RWPE1 (cell line): ENCODE measurements around the gene RNF40.
A peak's percentile ranks its signal among the peaks of the same experiment; 100 is the strongest.

ENCODE experiments used
- CTCF ChIA-PET: fragments of 350-600 bp; sonication (Branson Sonifier 250); formaldehyde crosslinking; extraction: SDS; loops from one replicate; lab custom pipeline; 2021; lab: Yijun Ruan, JAX
- POLR2A ChIA-PET: fragments of 400-600 bp; formaldehyde crosslinking; extraction: SDS; loops from one replicate; lab custom pipeline; 2020; ENCODE audit warnings: antibody characterized with exemption; ENCODE audit not compliant: low non-redundant PET; lab: Yijun Ruan, JAX
- DNase-seq: peaks from one replicate; pipeline ENCODE4 v3.0.0; 2012; ENCODE audit warnings: low spot score
- H3K27ac ChIP-seq: fragments of 450-650 bp; 2 replicates; pipeline ENCODE4 v1.5.1; 2017
- TF ChIP-seq, protein P1 (sequence below): fragments of 450-650 bp; conservative IDR thresholded peaks from 2 replicates; pipeline ENCODE4 v1.5.1; 2017; ENCODE audit warnings: low read depth, mild to moderate bottlenecking

The RNF40 gene

DNA sequence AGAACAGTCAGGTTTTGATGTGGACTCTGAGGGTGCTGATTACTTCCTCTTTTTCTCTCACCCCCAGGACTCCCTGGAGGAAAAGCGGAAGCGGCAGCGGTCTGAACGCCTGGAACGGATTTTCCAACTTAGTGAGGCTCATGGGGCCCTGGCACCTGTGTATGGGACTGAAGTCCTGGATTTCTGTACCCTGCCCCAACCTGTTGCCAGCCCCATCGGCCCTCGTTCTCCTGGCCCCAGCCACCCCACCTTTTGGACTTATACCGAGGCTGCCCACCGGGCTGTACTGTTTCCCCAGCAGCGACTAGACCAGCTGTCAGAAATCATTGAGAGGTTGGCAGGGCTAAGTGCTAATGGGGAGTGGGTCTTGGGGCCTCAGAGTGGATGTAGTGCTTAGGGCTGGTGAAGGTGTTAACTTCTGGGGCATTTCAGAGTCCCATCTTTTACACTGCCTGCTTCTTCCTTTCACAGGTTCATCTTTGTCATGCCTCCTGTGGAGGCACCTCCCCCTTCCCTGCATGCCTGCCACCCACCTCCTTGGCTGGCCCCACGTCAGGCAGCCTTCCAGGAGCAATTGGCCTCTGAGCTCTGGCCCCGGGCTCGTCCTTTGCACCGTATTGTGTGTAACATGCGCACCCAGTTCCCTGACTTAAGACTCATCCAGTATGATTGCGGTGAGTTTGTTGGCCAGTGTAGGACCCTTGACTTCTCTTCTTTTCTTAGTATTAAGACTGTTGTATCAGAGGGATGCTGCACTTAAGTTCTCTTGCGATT lies 33.0 kb upstream of the RNF40 start:
- DNase-seq = no peak
- POLR2A ChIA-PET = no interaction called here
- H3K27ac ChIP-seq = peak overlapping the region; percentile 16; the same call in 1 of the 2 replicates
- TF ChIP-seq, protein P1, sequence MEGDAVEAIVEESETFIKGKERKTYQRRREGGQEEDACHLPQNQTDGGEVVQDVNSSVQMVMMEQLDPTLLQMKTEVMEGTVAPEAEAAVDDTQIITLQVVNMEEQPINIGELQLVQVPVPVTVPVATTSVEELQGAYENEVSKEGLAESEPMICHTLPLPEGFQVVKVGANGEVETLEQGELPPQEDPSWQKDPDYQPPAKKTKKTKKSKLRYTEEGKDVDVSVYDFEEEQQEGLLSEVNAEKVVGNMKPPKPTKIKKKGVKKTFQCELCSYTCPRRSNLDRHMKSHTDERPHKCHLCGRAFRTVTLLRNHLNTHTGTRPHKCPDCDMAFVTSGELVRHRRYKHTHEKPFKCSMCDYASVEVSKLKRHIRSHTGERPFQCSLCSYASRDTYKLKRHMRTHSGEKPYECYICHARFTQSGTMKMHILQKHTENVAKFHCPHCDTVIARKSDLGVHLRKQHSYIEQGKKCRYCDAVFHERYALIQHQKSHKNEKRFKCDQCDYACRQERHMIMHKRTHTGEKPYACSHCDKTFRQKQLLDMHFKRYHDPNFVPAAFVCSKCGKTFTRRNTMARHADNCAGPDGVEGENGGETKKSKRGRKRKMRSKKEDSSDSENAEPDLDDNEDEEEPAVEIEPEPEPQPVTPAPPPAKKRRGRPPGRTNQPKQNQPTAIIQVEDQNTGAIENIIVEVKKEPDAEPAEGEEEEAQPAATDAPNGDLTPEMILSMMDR = no peak
- CTCF ChIA-PET = no interaction called here

DNA sequence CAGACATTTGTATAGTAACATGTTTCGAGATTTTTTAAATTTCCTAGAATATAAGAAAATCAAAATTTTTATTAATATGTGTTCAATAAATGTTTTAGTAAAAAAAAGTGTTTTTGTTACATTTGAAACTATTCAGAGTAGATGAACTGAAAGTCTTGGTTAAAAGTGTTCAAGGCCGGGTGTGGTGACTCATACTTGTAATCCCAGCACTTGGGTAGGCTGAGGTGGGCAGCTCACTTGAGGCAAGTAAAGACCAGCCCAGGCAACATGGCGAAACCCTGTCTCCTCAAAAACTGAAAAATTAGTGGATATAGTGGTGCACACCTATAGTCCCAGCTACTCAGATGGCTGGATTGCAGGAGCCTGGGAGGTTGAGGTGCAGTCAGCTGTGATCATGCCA lies 30.7 kb upstream of the RNF40 start:
- peak overlapping the region; percentile 71 for H3K27ac ChIP-seq
- POLR2A ChIA-PET = no interaction called here
- CTCF ChIA-PET = no interaction called here
- TF ChIP-seq, protein P1 = no peak
- DNase-seq = no peak

DNA sequence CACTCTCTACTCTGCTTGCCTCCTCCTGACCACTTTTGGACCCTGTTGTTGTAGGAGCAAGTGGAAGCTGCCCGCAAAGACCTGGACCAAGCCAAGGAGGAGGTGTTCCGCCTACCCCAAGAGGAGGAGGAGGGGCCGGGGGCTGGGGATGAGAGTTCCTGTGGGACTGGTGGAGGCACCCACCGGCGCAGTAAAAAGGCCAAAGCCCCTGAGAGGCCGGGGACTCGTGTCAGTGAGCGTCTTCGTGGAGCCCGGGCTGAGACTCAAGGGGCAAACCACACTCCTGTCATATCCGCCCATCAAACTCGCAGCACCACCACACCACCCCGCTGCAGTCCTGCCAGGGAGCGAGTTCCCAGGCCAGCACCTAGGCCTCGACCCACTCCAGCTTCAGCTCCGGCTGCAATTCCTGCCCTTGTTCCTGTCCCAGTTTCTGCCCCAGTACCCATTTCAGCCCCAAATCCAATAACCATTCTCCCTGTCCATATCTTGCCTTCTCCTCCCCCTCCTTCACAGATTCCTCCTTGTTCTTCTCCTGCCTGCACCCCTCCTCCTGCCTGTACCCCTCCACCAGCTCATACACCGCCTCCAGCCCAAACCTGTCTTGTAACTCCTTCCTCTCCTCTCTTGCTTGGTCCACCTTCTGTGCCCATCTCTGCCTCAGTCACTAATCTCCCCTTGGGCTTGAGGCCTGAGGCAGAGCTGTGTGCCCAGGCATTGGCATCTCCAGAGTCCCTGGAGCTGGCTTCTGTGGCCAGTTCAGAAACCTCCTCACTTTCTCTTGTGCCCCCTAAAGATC lies 24.9 kb upstream of the RNF40 start:
- POLR2A ChIA-PET = no interaction called here
- no peak for DNase-seq
- TF ChIP-seq, protein P1 = no peak
- CTCF ChIA-PET = no interaction called here
- H3K27ac ChIP-seq = peak overlapping the region; percentile 88

DNA sequence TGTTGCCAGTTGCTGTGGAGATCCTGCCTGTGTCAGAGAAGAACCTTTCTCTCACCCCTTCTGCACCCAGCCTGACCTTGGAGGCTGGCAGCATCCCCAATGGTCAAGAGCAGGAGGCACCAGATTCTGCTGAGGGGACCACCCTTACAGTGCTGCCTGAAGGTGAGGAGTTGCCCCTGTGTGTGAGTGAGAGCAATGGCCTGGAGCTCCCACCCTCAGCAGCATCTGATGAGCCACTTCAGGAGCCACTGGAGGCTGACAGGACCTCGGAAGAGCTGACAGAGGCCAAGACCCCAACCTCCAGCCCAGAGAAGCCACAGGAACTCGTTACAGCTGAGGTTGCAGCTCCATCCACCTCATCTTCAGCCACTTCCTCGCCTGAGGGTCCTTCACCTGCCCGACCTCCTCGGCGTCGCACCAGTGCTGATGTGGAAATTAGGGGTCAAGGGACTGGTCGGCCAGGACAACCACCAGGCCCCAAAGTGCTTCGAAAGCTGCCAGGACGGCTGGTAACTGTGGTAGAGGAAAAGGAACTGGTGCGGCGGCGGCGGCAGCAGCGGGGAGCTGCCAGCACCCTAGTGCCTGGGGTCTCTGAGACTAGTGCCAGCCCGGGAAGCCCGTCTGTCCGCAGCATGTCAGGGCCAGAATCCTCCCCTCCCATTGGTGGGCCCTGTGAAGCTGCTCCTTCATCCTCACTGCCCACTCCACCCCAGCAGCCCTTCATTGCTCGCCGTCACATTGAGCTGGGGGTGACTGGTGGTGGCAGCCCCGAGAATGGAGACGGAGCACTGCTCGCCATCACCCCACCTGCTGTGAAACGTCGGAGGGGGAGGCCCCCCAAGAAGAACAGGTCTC lies 24.1 kb upstream of the RNF40 start:
- peak overlapping the region; percentile 88 for H3K27ac ChIP-seq
- no peak for DNase-seq
- TF ChIP-seq, protein P1 = no peak
- POLR2A ChIA-PET = interaction anchor here (0.5 to 0.6 kb wide), 2 partner anchors 11 to 697 kb away, joined by 4 to 5 read pairs; no protein-coding TSS in a partner anchor
- CTCF ChIA-PET = no interaction called here

DNA sequence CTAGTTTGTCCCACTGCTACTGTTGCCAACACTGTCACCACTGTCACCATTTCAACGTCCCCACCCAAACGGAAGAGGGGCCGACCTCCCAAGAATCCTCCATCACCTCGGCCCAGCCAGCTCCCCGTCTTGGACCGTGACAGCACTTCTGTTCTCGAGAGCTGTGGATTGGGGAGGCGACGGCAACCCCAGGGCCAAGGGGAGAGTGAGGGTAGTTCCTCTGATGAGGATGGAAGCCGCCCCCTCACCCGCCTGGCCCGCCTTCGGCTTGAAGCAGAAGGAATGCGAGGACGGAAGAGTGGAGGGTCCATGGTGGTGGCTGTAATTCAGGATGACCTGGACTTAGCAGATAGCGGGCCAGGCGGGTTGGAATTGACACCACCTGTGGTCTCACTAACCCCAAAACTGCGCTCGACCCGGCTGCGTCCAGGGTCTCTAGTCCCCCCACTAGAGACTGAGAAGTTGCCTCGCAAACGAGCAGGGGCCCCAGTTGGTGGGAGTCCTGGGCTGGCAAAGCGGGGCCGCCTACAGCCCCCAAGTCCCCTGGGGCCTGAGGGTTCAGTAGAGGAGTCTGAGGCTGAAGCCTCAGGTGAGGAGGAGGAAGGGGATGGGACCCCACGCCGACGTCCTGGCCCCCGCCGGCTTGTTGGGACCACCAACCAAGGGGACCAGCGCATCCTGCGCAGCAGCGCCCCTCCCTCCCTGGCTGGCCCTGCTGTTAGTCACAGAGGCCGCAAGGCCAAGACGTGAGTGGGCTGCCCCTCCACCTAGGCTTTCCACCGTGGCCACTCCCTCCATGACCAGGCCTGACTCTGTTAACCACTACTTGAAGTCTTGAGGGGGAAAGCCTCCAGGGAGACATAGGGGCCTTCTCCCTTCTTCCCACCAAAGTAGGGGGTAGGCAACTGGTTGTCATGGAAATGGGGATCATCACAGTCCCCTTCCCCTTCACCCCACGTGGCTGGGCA lies 22.9 kb upstream of the RNF40 start:
- CTCF ChIA-PET = interaction anchor here (0.6 to 0.7 kb wide), 2 partner anchors 9 to 31 kb away, joined by 4 read pairs; no protein-coding TSS in a partner anchor

More for the DNA sequence above, 22.9 kb upstream of the RNF40 start:
- POLR2A ChIA-PET = interaction anchor here (0.5 to 0.6 kb wide), 2 partner anchors 10 to 698 kb away, joined by 4 to 5 read pairs; no protein-coding TSS in a partner anchor
- peak overlapping the region; percentile 88 for H3K27ac ChIP-seq
- TF ChIP-seq, protein P1 = no peak
- no peak for DNase-seq
